ENCODE measurements around the gene PARD3. TPM values are rescaled to one million over a fixed set of nuclear protein-coding genes. Genes with fewer than 3 reads are reported as not detected.

Gene PARD3
- total RNA-seq, 3 donors from 2014 or later, result 48.2 to 93.7 (median 60.6) TPM

GRCh38 chr10:34183016-34183796 lies 631.9 kb downstream of the PARD3 start:
- DNase-seq (ENCODE audit: low spot score in 2 of 2), result no peak
- TF ChIP-seq POLR2AphosphoS5 (IDR thresholded peaks at IDR 0.05) (no peak), CTCF (IDR thresholded peaks at IDR 0.05) (no peak), POLR2A (IDR thresholded peaks at IDR 0.05) (no peak)

GRCh38 chr10:34181553-34182300 lies 633.4 kb downstream of the PARD3 start:
- intact Hi-C loops (cut with DNase I; ENCODE audit: low total_unique reads), result no loop called here
- DNase-seq (ENCODE audit: low spot score in 2 of 2), result no peak

More at GRCh38 chr10:34183016-34183796, 631.9 kb downstream of the PARD3 start:
- intact Hi-C loops (cut with DNase I; ENCODE audit: low total_unique reads), result no loop called here
- Histone ChIP-seq H3K9me3 (no peaks in the 10 kb centered on the region), H3K4me1 (peaks cover 3 to 7% of the 10 kb centered on the region in 2 donors), H3K27ac (no peak overlapping the region), H3K36me3 (no peaks in the 10 kb centered on the region), H3K4me3 (no peak overlapping the region), H3K27me3 (no peaks in the 10 kb centered on the region)

DNA sequence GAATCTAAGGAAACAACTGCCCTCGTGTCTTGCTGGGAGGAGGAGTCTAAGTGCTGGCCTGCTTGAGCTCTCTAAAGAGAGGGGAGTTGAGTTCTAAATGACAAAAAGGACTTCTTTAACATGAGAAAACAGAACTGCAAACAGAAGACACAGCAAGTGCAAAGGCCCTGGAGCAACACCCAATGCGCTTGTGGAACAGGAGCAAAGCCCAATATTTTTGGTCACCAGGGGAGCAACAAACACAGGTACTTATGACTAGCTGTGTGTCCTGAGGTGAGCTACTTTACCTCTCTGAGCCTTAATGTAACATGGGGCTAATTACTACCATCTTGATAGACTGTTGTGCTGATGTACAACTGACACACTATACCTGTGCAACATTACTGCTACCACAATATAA lies 634.3 kb downstream of the PARD3 start:
- Histone ChIP-seq H3K9me3 (no peaks in the 10 kb centered on the region), H3K4me3 (no peak overlapping the region), H3K27me3 (no peaks in the 10 kb centered on the region), H3K27ac (no peak overlapping the region), H3K36me3 (no peaks in the 10 kb centered on the region), H3K4me1 (peaks cover 3 to 7% of the 10 kb centered on the region in 2 donors)
- intact Hi-C loops (cut with DNase I; ENCODE audit: low total_unique reads), result no loop called here
- no peak for DNase-seq (ENCODE audit: low spot score in 2 of 2)
- TF ChIP-seq POLR2AphosphoS5 (IDR thresholded peaks at IDR 0.05) (no peak), POLR2A (IDR thresholded peaks at IDR 0.05) (no peak), CTCF (IDR thresholded peaks at IDR 0.05) (no peak)

More at GRCh38 chr10:34181553-34182300, 633.4 kb downstream of the PARD3 start:
- H3K27me3 ChIP-seq, result no peaks in the 10 kb centered on the region
- H3K36me3 ChIP-seq, result no peaks in the 10 kb centered on the region
- H3K4me1 ChIP-seq, result peaks cover 3 to 7% of the 10 kb centered on the region in 2 donors
- peak overlapping the region in 1 of 2 donors; percentile 8 for H3K27ac ChIP-seq
- H3K4me3 ChIP-seq, result no peak overlapping the region
- no peaks in the 10 kb centered on the region for H3K9me3 ChIP-seq
- TF ChIP-seq POLR2A (IDR thresholded peaks at IDR 0.05) (no peak), POLR2AphosphoS5 (IDR thresholded peaks at IDR 0.05) (no peak), CTCF (IDR thresholded peaks at IDR 0.05) (no peak)

- TF ChIP-seq CTCF (IDR thresholded peaks at IDR 0.05), result no peak
- no peak for TF ChIP-seq POLR2AphosphoS5 (IDR thresholded peaks at IDR 0.05)
- no peak for TF ChIP-seq POLR2A (IDR thresholded peaks at IDR 0.05)
- no peaks in the 10 kb centered on the region for H3K27me3 ChIP-seq
- H3K4me3 ChIP-seq, result no peak overlapping the region
- intact Hi-C loops (cut with DNase I; ENCODE audit: low total_unique reads), result no loop called here
- no peak overlapping the region for H3K27ac ChIP-seq
- H3K36me3 ChIP-seq, result no peaks in the 10 kb centered on the region
- H3K4me1 ChIP-seq, result peaks cover 0 to 3% of the 10 kb centered on the region in 2 donors
- no peak for DNase-seq (ENCODE audit: low spot score in 2 of 2)
- H3K9me3 ChIP-seq, result no peaks in the 10 kb centered on the region
Observed at GRCh38 chr10:34179280-34179679, 635.8 kb downstream of the PARD3 start.

DNA sequence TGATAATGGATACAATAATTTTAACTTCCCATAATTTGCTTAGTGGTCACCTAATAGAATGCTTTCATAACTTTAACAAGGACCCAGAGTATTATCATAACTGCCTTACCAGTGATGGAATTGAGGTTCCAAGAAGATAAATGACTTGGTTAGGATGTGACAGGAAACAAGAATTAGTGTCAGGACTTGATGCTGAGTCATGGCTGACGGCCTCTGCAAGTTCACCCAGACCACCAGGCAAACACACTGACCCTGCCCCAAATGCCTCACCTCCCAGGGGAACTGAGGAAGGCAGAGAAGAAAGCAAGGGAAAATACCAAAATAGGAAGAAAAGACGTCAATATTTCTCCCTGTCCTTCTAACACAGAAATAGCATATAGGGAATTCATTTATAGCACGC lies 636.3 kb downstream of the PARD3 start:
- DNase-seq (ENCODE audit: low spot score in 2 of 2), result no peak
- no peak overlapping the region for H3K27ac ChIP-seq
- H3K9me3 ChIP-seq, result no peaks in the 10 kb centered on the region
- no peaks in the 10 kb centered on the region for H3K36me3 ChIP-seq
- intact Hi-C loops (cut with DNase I; ENCODE audit: low total_unique reads), result no loop called here
- no peak overlapping the region for H3K4me3 ChIP-seq
- no peak for TF ChIP-seq CTCF (IDR thresholded peaks at IDR 0.05)
- no peak for TF ChIP-seq POLR2A (IDR thresholded peaks at IDR 0.05)
- TF ChIP-seq POLR2AphosphoS5 (IDR thresholded peaks at IDR 0.05), result no peak
- H3K27me3 ChIP-seq, result no peaks in the 10 kb centered on the region
- peaks cover 0 to 3% of the 10 kb centered on the region in 2 donors for H3K4me1 ChIP-seq
